Prostate gland (tissue), 2 donors: ENCODE results near the gene PTPRK.

Experiments used
- POLR2A ChIP-seq: fragments of 450-650 bp; IDR thresholded peaks from one replicate; pipeline ENCODE4 v1.6.1; 2016; ENCODE audit warnings: antibody characterized with exemption, mild to moderate bottlenecking
- TF ChIP-seq, protein P1 (sequence below), 4 experiments: fragments of 200-600 bp in 2 of 4; fragments of 450-650 bp in 2 of 4; sonication (generic) in 2 of 4; IDR thresholded peaks; 1 replicate in 3 of 4; 2 replicates in 1 of 4; pipeline ENCODE4 v1.5.1; 2016 to 2019; ENCODE audit warnings: antibody characterized with exemption in 4 of 4, mild to moderate bottlenecking in 2 of 4, moderate library complexity in 2 of 4

DNA sequence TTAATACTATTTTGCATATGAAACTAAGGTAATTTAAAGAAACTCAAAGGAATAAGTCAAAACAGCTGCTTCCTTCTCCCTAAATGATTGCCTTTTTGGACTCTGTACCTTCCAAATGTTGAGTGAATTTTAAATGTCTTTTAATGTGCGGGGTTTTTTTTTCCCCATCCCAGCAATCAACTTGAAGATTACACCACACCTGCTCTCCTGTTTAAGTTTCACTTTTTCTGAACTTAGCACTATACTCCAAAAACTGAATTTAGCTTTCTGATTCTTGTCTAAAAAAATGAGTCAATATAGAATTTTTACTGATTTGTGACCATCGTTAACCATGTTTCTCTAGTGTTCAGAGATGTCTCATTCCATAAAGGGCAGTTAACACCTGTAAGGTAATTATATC, 398.8 kb downstream of the PTPRK start:
- TF ChIP-seq, protein P1, sequence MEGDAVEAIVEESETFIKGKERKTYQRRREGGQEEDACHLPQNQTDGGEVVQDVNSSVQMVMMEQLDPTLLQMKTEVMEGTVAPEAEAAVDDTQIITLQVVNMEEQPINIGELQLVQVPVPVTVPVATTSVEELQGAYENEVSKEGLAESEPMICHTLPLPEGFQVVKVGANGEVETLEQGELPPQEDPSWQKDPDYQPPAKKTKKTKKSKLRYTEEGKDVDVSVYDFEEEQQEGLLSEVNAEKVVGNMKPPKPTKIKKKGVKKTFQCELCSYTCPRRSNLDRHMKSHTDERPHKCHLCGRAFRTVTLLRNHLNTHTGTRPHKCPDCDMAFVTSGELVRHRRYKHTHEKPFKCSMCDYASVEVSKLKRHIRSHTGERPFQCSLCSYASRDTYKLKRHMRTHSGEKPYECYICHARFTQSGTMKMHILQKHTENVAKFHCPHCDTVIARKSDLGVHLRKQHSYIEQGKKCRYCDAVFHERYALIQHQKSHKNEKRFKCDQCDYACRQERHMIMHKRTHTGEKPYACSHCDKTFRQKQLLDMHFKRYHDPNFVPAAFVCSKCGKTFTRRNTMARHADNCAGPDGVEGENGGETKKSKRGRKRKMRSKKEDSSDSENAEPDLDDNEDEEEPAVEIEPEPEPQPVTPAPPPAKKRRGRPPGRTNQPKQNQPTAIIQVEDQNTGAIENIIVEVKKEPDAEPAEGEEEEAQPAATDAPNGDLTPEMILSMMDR (IDR thresholded peaks at IDR 0.05): no peak
- TF ChIP-seq POLR2A: no peak
